ENCODE results near the gene CDR2. TPM values are rescaled to one million over a fixed set of nuclear protein-coding genes. Genes with fewer than 3 reads are reported as not detected.
A peak's percentile ranks its signal among the peaks of the same experiment; 100 is the strongest.

CDR2 gene
- total and polyA plus RNA-seq, 2 of the 13 experiments (the other 11 are each of a cell fraction or from before 2014, with no cell fraction given) = 59.0 to 78.9 TPM

- TF ChIP-seq AFF4 (CRISPR knock-in tag; IDR thresholded peaks at IDR 0.05) (no peak), NFE2L2 (IDR thresholded peaks at IDR 0.05; ENCODE audit: low read length) (no peak), KMT2A (CRISPR knock-in tag; IDR thresholded peaks at IDR 0.05) (peak; percentile 55; the same call in 1 of the 2 replicates), ZMYM4 (CRISPR knock-in tag; IDR thresholded peaks at IDR 0.05) (peak; percentile 69), ZSCAN31 (CRISPR knock-in tag; IDR thresholded peaks at IDR 0.05; ENCODE audit: low read depth) (peak; percentile 73; the same call in 1 of the 2 replicates), SOX13 (IDR thresholded peaks at IDR 0.05) (no peak), SOX13 (CRISPR knock-in tag; conservative IDR thresholded peaks at IDR 0.05 in 1 of 2, IDR thresholded peaks at IDR 0.05 in 1 of 2) (peak in 1 of 2 experiments; percentile 22; a peak in 1 of 4 replicates), ZNF446 (CRISPR knock-in tag; IDR thresholded peaks at IDR 0.05) (no peak), ZNF510 (CRISPR knock-in tag; IDR thresholded peaks at IDR 0.05; ENCODE audit: low read depth) (no peak), ELF4 (CRISPR knock-in tag; IDR thresholded peaks at IDR 0.05; ENCODE audit: borderline replicate concordance) (no peak; the same call in 1 of the 2 replicates), SSRP1 (CRISPR knock-in tag; IDR thresholded peaks at IDR 0.05) (no peak), PCBP2 (optimal IDR thresholded peaks at IDR 0.05; ENCODE audit: low read depth, low read length, poor library complexity, severe bottlenecking) (no peak), POLR2A (IDR thresholded peaks at IDR 0.05; ENCODE audit: insufficient read depth in 1 of 2, low read depth in 2 of 2, low read length in 2 of 2) (peak; percentile 91 to 93), ZNF275 (CRISPR knock-in tag; IDR thresholded peaks at IDR 0.05; ENCODE audit: borderline replicate concordance) (no peak), MXD4 (CRISPR knock-in tag; IDR thresholded peaks at IDR 0.05) (peak; percentile 93), CREB3 (CRISPR knock-in tag; IDR thresholded peaks at IDR 0.05) (0 out of 2 replicates have a peak, but pooled peaks have one; percentile 70), ZNF441 (CRISPR knock-in tag; IDR thresholded peaks at IDR 0.05; ENCODE audit: borderline replicate concordance) (peak; percentile 89), ZIK1 (CRISPR knock-in tag; IDR thresholded peaks at IDR 0.05; ENCODE audit: borderline replicate concordance, low read depth) (peak; percentile 90), ZKSCAN1 (IDR thresholded peaks at IDR 0.05; ENCODE audit: low read length) (no peak), GATAD2A (CRISPR knock-in tag; IDR thresholded peaks at IDR 0.05) (no peak), ZXDC (CRISPR knock-in tag; IDR thresholded peaks at IDR 0.05) (0 out of 2 replicates have a peak, but pooled peaks have one; percentile 39), RORA (CRISPR knock-in tag; IDR thresholded peaks at IDR 0.05) (no peak)
Measured at GRCh38 chr16:22374311-22375116, at the start of gene CDR2 (continued).

Data from HepG2 (cell line).